IMR-90 (cell line): Measurements from ENCODE around the gene LARP4B. TPM values are rescaled to one million over a fixed set of nuclear protein-coding genes. Genes with fewer than 3 reads are reported as not detected.

Experiments used
- ATAC-seq: fragments of 200-7000 bp; cut with Tn5 transposase; 2 replicates; pipeline ENCODE4 v1.9.1; 2020; ENCODE audit warnings: low read depth, mild to moderate bottlenecking, moderate library complexity
- BruUV-seq: library from RNA; stranded (reverse); fragments of 400-500 nt; replicated peaks from 2 replicates; lab custom pipeline; 2021; lab: Mats Ljungman, UMichigan
- CTCF ChIA-PET: fragments of 300-600 bp; formaldehyde crosslinking; extraction: SDS; loops from one replicate; lab custom pipeline; 2021; ENCODE audit warnings: antibody characterized with exemption; lab: Yijun Ruan, JAX
- POLR2A ChIA-PET: fragments of 300-600 bp; sonication (Branson Sonifier 250); formaldehyde crosslinking; loops from one replicate; lab custom pipeline; 2022; ENCODE audit warnings: antibody characterized with exemption; ENCODE audit not compliant: unreplicated experiment; lab: Charles Lee
- DNase-seq: peaks from one replicate; pipeline ENCODE4 v3.0.0; 2013
- H2AFZ ChIP-seq: replicated peaks from 2 replicates; pipeline ENCODE3; 2013; ENCODE audit warnings: low read length, mild to moderate bottlenecking; ENCODE audit not compliant: poor library complexity
- H2AK5ac ChIP-seq: 2 replicates; pipeline ENCODE4 v1.6.1; 2013; ENCODE audit warnings: low read depth, low read length, inconsistent platforms
- H2AK9ac ChIP-seq: replicated peaks from 2 replicates; pipeline ENCODE3; 2013; ENCODE audit warnings: mild to moderate bottlenecking, low read depth, low read length, moderate library complexity; ENCODE audit not compliant: poor library complexity
- H2BK120ac ChIP-seq: 2 replicates; pipeline ENCODE4 v1.6.1; 2013; ENCODE audit warnings: low read depth, low read length, inconsistent platforms
- H2BK15ac ChIP-seq: 3 replicates; pipeline ENCODE4 v1.6.1; 2013; ENCODE audit warnings: low read depth, low read length, inconsistent platforms
- H2BK20ac ChIP-seq: 2 replicates; pipeline ENCODE4 v1.6.1; 2013; ENCODE audit warnings: low read depth, mild to moderate bottlenecking, inconsistent platforms, low read length, moderate library complexity
- H2BK5ac ChIP-seq: 2 replicates; pipeline ENCODE4 v1.6.1; 2013; ENCODE audit warnings: mild to moderate bottlenecking, low read depth, low read length, inconsistent platforms; ENCODE audit not compliant: poor library complexity, severe bottlenecking
- H3K14ac ChIP-seq: replicated peaks from 2 replicates; pipeline ENCODE4 v1.6.1; 2013; ENCODE audit warnings: low read depth, low read length, inconsistent platforms
- H3K18ac ChIP-seq: 2 replicates; pipeline ENCODE4 v1.6.1; 2013; ENCODE audit warnings: low read depth, low read length, control low read depth
- H3K23ac ChIP-seq: 2 replicates; pipeline ENCODE4 v1.6.1; 2013; ENCODE audit warnings: low read depth, low read length, inconsistent platforms
- H3K27ac ChIP-seq: 2 replicates; pipeline ENCODE4 v1.5.1; 2013; ENCODE audit warnings: mild to moderate bottlenecking, control low read depth, low read length; ENCODE audit not compliant: insufficient read depth
- H3K27me3 ChIP-seq: 2 replicates; pipeline ENCODE4 v1.6.1; 2013; ENCODE audit warnings: low read length; ENCODE audit not compliant: control insufficient read depth, insufficient read depth
- H3K36me3 ChIP-seq: 2 replicates; pipeline ENCODE4 v1.6.1; 2013; ENCODE audit warnings: low read length, mixed read lengths; ENCODE audit not compliant: control insufficient read depth, insufficient read depth
- H3K4ac ChIP-seq: 2 replicates; pipeline ENCODE4 v1.6.1; 2013; ENCODE audit warnings: low read depth, low read length, inconsistent platforms
- H3K4me1 ChIP-seq: 2 replicates; pipeline ENCODE4 v1.6.1; 2013; ENCODE audit warnings: low read length, mixed read lengths; ENCODE audit not compliant: control insufficient read depth, insufficient read depth
- H3K4me2 ChIP-seq: 2 replicates; pipeline ENCODE4 v1.6.1; 2013; ENCODE audit warnings: low read depth, mild to moderate bottlenecking, control low read depth, low read length, moderate library complexity
- H3K4me3 ChIP-seq: 2 replicates; pipeline ENCODE4 v1.5.1; 2013; ENCODE audit warnings: low read depth, mild to moderate bottlenecking, control low read depth, low read length, moderate library complexity; ENCODE audit not compliant: insufficient read depth
- H3K56ac ChIP-seq: 2 replicates; pipeline ENCODE4 v1.6.1; 2013; ENCODE audit warnings: low read length, inconsistent platforms; ENCODE audit not compliant: insufficient read depth; ENCODE audit errors: extremely low read depth
- H3K79me1 ChIP-seq, 2 experiments: 2 replicates each; pipeline ENCODE4 v1.6.1; 2013; ENCODE audit warnings: low read length in 2 of 2, inconsistent platforms in 1 of 2, low read depth in 1 of 2
- H3K9ac ChIP-seq: 2 replicates; pipeline ENCODE4 v1.6.1; 2013; ENCODE audit warnings: low read depth, low read length, control low read depth
- H3K9me1 ChIP-seq: 2 replicates; pipeline ENCODE4 v1.6.1; 2013; ENCODE audit warnings: low read length, inconsistent platforms; ENCODE audit not compliant: insufficient read depth
- H3K9me3 ChIP-seq: 2 replicates; pipeline ENCODE4 v1.6.1; 2013; ENCODE audit warnings: low read length; ENCODE audit not compliant: control insufficient read depth, insufficient read depth
- H4K20me1 ChIP-seq: 2 replicates; pipeline ENCODE4 v1.6.1; 2013; ENCODE audit warnings: low read length, inconsistent platforms; ENCODE audit not compliant: insufficient read depth
- H4K5ac ChIP-seq: 2 replicates; pipeline ENCODE4 v1.6.1; 2013; ENCODE audit warnings: mild to moderate bottlenecking, low read depth, low read length, control low read depth
- H4K8ac ChIP-seq, 2 experiments: 2 replicates each; pipeline ENCODE4 v1.6.1; 2013; ENCODE audit warnings: low read depth in 2 of 2, low read length in 2 of 2, control low read depth in 1 of 2, inconsistent platforms in 1 of 2
- H4K91ac ChIP-seq: 2 replicates; pipeline ENCODE4 v1.6.1; 2013; ENCODE audit warnings: low read depth, low read length, inconsistent platforms; ENCODE audit not compliant: insufficient read depth
- BHLHE40 ChIP-seq: fragments of 150-350 bp; IDR thresholded peaks from 2 replicates; pipeline ENCODE4 v1.6.1; 2016; ENCODE audit warnings: mild to moderate bottlenecking, low read depth, low read length
- FOS ChIP-seq: fragments of 150-350 bp; IDR thresholded peaks from 2 replicates; pipeline ENCODE4 v1.6.1; 2016; ENCODE audit warnings: low read depth, low read length
- MAFK ChIP-seq: IDR thresholded peaks from 2 replicates; pipeline ENCODE4 v1.6.1; 2012; ENCODE audit warnings: low read depth, low read length, improper control_type of control experiment
- MXI1 ChIP-seq: IDR thresholded peaks from 2 replicates; pipeline ENCODE4 v1.6.1; 2012; ENCODE audit warnings: low read depth, mild to moderate bottlenecking, low read length, moderate library complexity, borderline replicate concordance
- NFE2L2 ChIP-seq: fragments of 150-350 bp; IDR thresholded peaks from 2 replicates; pipeline ENCODE4 v1.6.1; 2016; ENCODE audit warnings: low read depth, mild to moderate bottlenecking, low read length
- POLR2A ChIP-seq: IDR thresholded peaks from 2 replicates; pipeline ENCODE4 v1.6.1; 2012; ENCODE audit warnings: mild to moderate bottlenecking, low read depth, low read length
- RCOR1 ChIP-seq: IDR thresholded peaks from 2 replicates; pipeline ENCODE4 v1.6.1; 2012; ENCODE audit warnings: mild to moderate bottlenecking, low read length, improper control_type of control experiment; ENCODE audit not compliant: insufficient replicate concordance
- SMC3 ChIP-seq: fragments of 150-350 bp; IDR thresholded peaks from 2 replicates; pipeline ENCODE4 v1.6.1; 2016; ENCODE audit warnings: low read depth, mild to moderate bottlenecking, antibody characterized with exemption, low read length, moderate library complexity
- WGBS, 2 experiments: methylation state at CpG; one replicate each; pipeline versions ENCODE4 v1.1.5 to v1.1.7; 2013; ENCODE audit warnings: missing lambda C conversion rate in 2 of 2; ENCODE audit not compliant: insufficient read length in 1 of 2; ENCODE audit errors: extremely low coverage in 2 of 2; 5-methylcytosine and 5-hydroxymethylcytosine counted together
- dilution Hi-C: fragments of 300-500 bp; cut with HindIII; formaldehyde crosslinking; loops from one replicate; pipeline ENCODE4 v1.14.3; 2018; ENCODE audit warnings: low sequenced_read_pairs; ENCODE audit not compliant: unreplicated experiment
- in situ Hi-C: fragments of 300-500 bp; cut with MboI; formaldehyde crosslinking; loops from 3 replicates; pipeline ENCODE4 v1.14.3; 2019; ENCODE audit warnings: low sequenced_read_pairs, inconsistent platforms, mixed read lengths
- intact Hi-C: fragments of 100-400 bp; cut with micrococcal nuclease; formaldehyde crosslinking; loops from 2 replicates; pipeline ENCODE4 v1.10.0; 2022
- polyA plus RNA-seq, 3 experiments: library from polyadenylated mRNA; depleted of rRNA; stranded (reverse); fragments of >200 nt; gene quantifications; 2 replicates each; pipeline ENCODE4 v1.2.3, GENCODE V29; 2012; ENCODE audit warnings: low replicate concordance in 1 of 3
- total RNA-seq: library from RNA; depleted of rRNA; stranded (reverse); fragments of >200 nt; gene quantifications from 2 replicates; pipeline ENCODE4 v1.2.3, GENCODE V29; 2012
- TF ChIP-seq, protein P1 (sequence below): conservative IDR thresholded peaks from 2 replicates; pipeline ENCODE4 v1.5.1; 2012; ENCODE audit warnings: mild to moderate bottlenecking, low read depth, low read length, improper control_type of control experiment

LARP4B gene
- total and polyA plus RNA-seq, 2 of the 4 experiments (the other 2 are of a cell fraction) = 24.3 to 25.5 TPM

DNA sequence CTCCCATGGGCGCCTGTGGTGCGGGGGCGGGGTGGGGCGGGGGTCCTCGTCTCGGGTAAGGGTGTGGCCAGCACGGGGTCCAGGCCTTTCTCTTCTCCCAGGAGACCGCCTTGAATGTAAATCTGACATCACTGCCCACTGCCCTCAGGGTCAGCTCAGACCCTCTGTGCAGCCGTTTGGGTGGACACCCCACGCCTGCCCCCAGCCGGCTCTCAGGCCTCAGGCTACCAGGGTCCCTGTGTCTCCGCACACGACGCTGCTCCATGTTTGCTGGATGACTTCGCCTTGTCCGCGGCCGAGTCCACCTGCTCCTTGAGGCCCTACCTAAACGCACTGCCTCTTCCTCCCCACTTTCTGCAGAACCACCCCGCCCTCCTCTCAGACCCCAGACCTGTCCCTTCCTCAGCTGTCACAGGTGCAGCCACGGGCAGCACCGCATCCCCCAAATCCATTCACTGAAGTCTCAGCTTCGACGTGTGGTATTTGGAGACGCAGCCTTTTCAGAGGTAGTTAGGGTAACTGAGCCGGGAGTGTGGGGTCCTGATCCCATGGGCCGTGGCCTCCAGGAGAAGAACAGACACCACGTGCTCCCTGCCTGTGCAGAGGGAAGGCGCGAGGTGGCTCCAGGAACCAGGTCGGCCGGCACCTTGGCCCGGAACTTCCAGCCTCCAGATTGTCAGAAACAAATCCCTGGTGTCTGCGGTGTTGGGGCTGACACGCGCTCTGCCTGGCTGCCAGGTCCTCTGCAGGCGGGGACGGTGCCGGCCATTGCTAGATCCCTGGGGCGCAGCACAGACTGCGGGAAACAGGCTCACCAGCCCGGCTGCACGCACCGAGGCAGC, 144.7 kb downstream of the LARP4B start:
- Histone ChIP-seq H3K4me3 (no peak overlapping the region), H3K4ac (no peak overlapping the region), H2BK5ac (no peak overlapping the region), H3K56ac (no peak overlapping the region), H3K18ac (no peak overlapping the region), H4K8ac (no peak overlapping the region), H2BK20ac (no peak overlapping the region), H4K20me1 (no peaks in the 10 kb centered on the region), H3K79me1 (peaks cover 0 to 4% of the 10 kb centered on the region in 2 experiments; a peak in 1 of 4 replicates), H3K4me2 (no peak overlapping the region), H2AK5ac (peak overlapping the region; percentile 39; the same call in 1 of the 2 replicates), H2AK9ac (peak overlapping the region; percentile 55), H4K5ac (no peak overlapping the region), H3K9ac (no peak overlapping the region), H2BK120ac (no peak overlapping the region), H3K9me3 (no peaks in the 10 kb centered on the region), H3K9me1 (peaks cover 5% of the 10 kb centered on the region), H3K4me1 (peaks cover 5% of the 10 kb centered on the region), H3K36me3 (no peaks in the 10 kb centered on the region), H4K91ac (no peak overlapping the region), H3K27ac (no peak overlapping the region), H3K23ac (no peak overlapping the region), H2BK15ac (no peak overlapping the region), H3K14ac (no peak overlapping the region), H2AFZ (no peak overlapping the region), H3K27me3 (no peaks in the 10 kb centered on the region)
- ChIA-PET CTCF (no interaction called here), POLR2A (no interaction called here)
- in situ Hi-C loops (no loop called here), intact Hi-C loops (loop anchor here (5.0 kb wide), 1 partner anchor 95 kb away; no protein-coding TSS in a partner anchor), dilution Hi-C loops (no loop called here)
- BruUV-seq = no TSS peak
- ATAC-seq (no peak), DNase-seq (no peak)
- WGBS, 2 experiments = 88% methylated on average over 31 of the region's 44 CpGs; no CpG with 5 or more reads in 1 of the 2 experiments
- TF ChIP-seq POLR2A = no peak
- no peak for TF ChIP-seq SMC3
- no peak for TF ChIP-seq FOS
- TF ChIP-seq, protein P1, sequence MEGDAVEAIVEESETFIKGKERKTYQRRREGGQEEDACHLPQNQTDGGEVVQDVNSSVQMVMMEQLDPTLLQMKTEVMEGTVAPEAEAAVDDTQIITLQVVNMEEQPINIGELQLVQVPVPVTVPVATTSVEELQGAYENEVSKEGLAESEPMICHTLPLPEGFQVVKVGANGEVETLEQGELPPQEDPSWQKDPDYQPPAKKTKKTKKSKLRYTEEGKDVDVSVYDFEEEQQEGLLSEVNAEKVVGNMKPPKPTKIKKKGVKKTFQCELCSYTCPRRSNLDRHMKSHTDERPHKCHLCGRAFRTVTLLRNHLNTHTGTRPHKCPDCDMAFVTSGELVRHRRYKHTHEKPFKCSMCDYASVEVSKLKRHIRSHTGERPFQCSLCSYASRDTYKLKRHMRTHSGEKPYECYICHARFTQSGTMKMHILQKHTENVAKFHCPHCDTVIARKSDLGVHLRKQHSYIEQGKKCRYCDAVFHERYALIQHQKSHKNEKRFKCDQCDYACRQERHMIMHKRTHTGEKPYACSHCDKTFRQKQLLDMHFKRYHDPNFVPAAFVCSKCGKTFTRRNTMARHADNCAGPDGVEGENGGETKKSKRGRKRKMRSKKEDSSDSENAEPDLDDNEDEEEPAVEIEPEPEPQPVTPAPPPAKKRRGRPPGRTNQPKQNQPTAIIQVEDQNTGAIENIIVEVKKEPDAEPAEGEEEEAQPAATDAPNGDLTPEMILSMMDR = no peak
- no peak for TF ChIP-seq MXI1
- TF ChIP-seq MAFK = no peak
- TF ChIP-seq NFE2L2 = no peak
- no peak for TF ChIP-seq RCOR1
- TF ChIP-seq BHLHE40 = no peak
